HG03521 (cell line): ENCODE data around the gene ZDHHC11.
"Not testable (repeated sequence)": the region's sequence is repeated elsewhere in the genome, so short reads cannot be mapped to it uniquely, and the experiment has no call there.

Source experiments
- ATAC-seq: cut with Tn5 transposase; IDR thresholded peaks from one replicate; pipeline ENCODE4 v1.9.1; 2021; ENCODE audit warnings: mild to moderate bottlenecking, moderate library complexity; ENCODE audit not compliant: unreplicated experiment

The ZDHHC11 gene

GRCh38 chr5:860506-861150 lies 9.8 kb upstream of the ZDHHC11 start:
- ATAC-seq: no peak

- ATAC-seq: no peak
Observed at GRCh38 chr5:859798-860296, 9.1 kb upstream of the ZDHHC11 start.

GRCh38 chr5:859391-859790 lies 8.6 kb upstream of the ZDHHC11 start:
- no peak for ATAC-seq

GRCh38 chr5:858726-859125 lies 7.9 kb upstream of the ZDHHC11 start:
- ATAC-seq: no peak

GRCh38 chr5:856531-857425 lies 6.0 kb upstream of the ZDHHC11 start:
- ATAC-seq: no peak

- no peak for ATAC-seq
Observed at GRCh38 chr5:855771-856530, 5.2 kb upstream of the ZDHHC11 start.

- no peak for ATAC-seq
Observed at GRCh38 chr5:854966-855743, 4.4 kb upstream of the ZDHHC11 start.

- ATAC-seq: no peak
Observed at GRCh38 chr5:854217-854616, 3.4 kb upstream of the ZDHHC11 start.

GRCh38 chr5:853416-854090 lies 2.8 kb upstream of the ZDHHC11 start:
- not testable (repeated sequence) for ATAC-seq

GRCh38 chr5:852431-853401 lies 1.9 kb upstream of the ZDHHC11 start:
- no peak for ATAC-seq

- no peak for ATAC-seq
Observed at GRCh38 chr5:852018-852417, 1.2 kb upstream of the ZDHHC11 start.

GRCh38 chr5:851553-851952 lies 767 bp upstream of the ZDHHC11 start:
- no peak for ATAC-seq

- ATAC-seq: no peak
Observed at GRCh38 chr5:851076-851475, 290 bp upstream of the ZDHHC11 start.

GRCh38 chr5:849651-850301 lies 1.0 kb downstream of the ZDHHC11 start:
- no peak for ATAC-seq

GRCh38 chr5:848671-849111 lies 2.1 kb downstream of the ZDHHC11 start:
- no peak for ATAC-seq

- not testable (repeated sequence) for ATAC-seq
Observed at GRCh38 chr5:847736-848135, 3.0 kb downstream of the ZDHHC11 start.

GRCh38 chr5:847212-847611 lies 3.6 kb downstream of the ZDHHC11 start:
- ATAC-seq: not testable (repeated sequence)

GRCh38 chr5:846602-847091 lies 4.1 kb downstream of the ZDHHC11 start:
- not testable (repeated sequence) for ATAC-seq
